Esophagus muscularis mucosa (tissue), 4 donors: ENCODE results near the gene EPHB3. TPM values are rescaled to one million over a fixed set of nuclear protein-coding genes. Genes with fewer than 3 reads are reported as not detected.

Source experiments
- DNase-seq: peaks from one replicate; pipeline ENCODE4 v3.0.0-alpha.2; 2017; ENCODE audit errors: extremely low spot score
- H3K27ac ChIP-seq, 4 donors: fragments of 200-600 bp; sonication (generic); replicated peaks in 1 of 4; 1 replicate in 3 of 4; 2 replicates in 1 of 4; pipeline ENCODE4 v1.5.1; 2016 to 2019; ENCODE audit warnings: mild to moderate bottlenecking in 1 of 4
- H3K27me3 ChIP-seq, 4 donors: fragments of 200-600 bp; sonication (generic); one replicate each; pipeline versions ENCODE4 v1.5.1 to v1.6.0; 2016 to 2019
- H3K36me3 ChIP-seq, 4 donors: fragments of 200-600 bp; sonication (generic); one replicate each; pipeline ENCODE4 v1.5.1; 2016 to 2019
- H3K4me1 ChIP-seq, 4 donors: fragments of 200-600 bp; sonication (generic); one replicate each; pipeline ENCODE4 v1.5.1; 2016 to 2019
- H3K4me3 ChIP-seq, 4 donors: fragments of 200-600 bp; sonication (generic); 1 replicate in 2 of 4; 2 replicates in 2 of 4; pipeline ENCODE4 v1.5.1; 2016 to 2019; ENCODE audit warnings: mild to moderate bottlenecking in 4 of 4, moderate library complexity in 1 of 4
- H3K9me3 ChIP-seq, 4 donors: fragments of 200-600 bp; sonication (generic); 1 replicate in 3 of 4; 2 replicates in 1 of 4; pipeline ENCODE4 v1.5.1; 2016 to 2019
- CTCF ChIP-seq, 3 experiments: fragments of 200-600 bp in 2 of 3; fragments of 450-650 bp in 1 of 3; sonication (generic) in 2 of 3; IDR thresholded peaks; one replicate each; pipeline ENCODE4 v1.5.1; 2017 to 2019; ENCODE audit warnings: antibody characterized with exemption in 3 of 3, mild to moderate bottlenecking in 2 of 3, moderate library complexity in 1 of 3
- EP300 ChIP-seq: sonication (generic); formaldehyde crosslinking; IDR thresholded peaks from one replicate; pipeline ENCODE4 v1.6.1; 2017; ENCODE audit warnings: antibody characterized with exemption
- POLR2A ChIP-seq: fragments of 450-650 bp; IDR thresholded peaks from one replicate; pipeline ENCODE4 v1.6.1; 2017; ENCODE audit warnings: antibody characterized with exemption, moderate library complexity, mild to moderate bottlenecking, low read depth
- POLR2AphosphoS5 ChIP-seq, 2 donors: sonication (generic); formaldehyde crosslinking; IDR thresholded peaks; one replicate each; pipeline ENCODE4 v1.6.1; 2017; ENCODE audit warnings: antibody characterized with exemption in 2 of 2
- WGBS: methylation state at CpG from one replicate; pipeline ENCODE4 v1.1.5; 2018; 5-methylcytosine and 5-hydroxymethylcytosine counted together
- intact Hi-C: fragments of 100-400 bp; cut with DNase I; formaldehyde crosslinking; loops from one replicate; pipeline ENCODE4 v1.15.1; 2023
- total RNA-seq, 4 donors: library from RNA; depleted of rRNA; stranded (reverse); fragments of >200 nt; gene quantifications; one replicate each; pipeline versions ENCODE4 v1.1.0 to v1.2.1, GENCODE V29; 2016

The EPHB3 gene
- total RNA-seq, 4 donors from 2014 or later, result 1.5 to 6.1 (median 3.5) TPM

DNA sequence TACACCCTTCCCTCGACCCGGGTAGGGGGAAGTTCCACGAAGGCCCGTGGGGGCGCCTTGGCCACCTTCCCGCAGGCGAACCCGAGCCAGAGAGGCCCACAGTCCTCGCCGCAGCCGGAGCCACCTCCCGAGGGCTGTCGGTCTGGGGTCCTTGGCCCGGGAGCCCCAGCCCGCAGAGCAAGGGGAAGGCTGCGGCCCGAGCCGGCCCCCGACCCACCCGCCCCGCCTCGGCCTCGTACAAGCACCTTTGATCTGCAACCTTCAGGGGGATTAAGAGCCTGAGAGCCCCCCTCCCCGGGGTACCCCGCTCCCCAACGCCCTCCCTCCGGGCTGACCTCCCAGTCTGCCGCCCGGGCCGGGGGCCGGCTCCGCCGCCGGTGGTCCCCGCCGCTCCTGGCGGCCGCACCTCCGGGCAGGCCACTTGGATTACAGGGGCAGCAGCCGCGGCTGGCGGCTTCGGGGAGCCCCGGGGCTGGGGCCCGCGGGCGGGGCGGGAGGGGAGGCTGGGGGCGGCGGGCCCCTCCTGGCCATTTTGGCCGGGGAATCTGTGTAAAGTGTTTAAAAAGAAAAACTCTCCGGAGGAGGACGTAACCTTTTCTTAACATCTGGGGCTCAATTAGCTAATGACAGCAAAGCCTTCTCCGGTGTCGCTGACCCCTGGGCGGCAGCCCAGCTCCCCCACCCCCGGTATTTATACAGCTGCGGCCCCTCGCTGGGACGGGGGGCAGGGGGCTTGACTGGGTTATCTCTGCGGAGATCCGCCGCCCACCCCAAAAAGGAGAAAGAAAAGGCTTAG, 40.2 kb downstream of the EPHB3 start:
- H3K36me3 ChIP-seq, result no peaks in the 10 kb centered on the region
- TF ChIP-seq POLR2A (no peak), EP300 (no peak), CTCF (IDR thresholded peaks at IDR 0.05) (no peak), POLR2AphosphoS5 (IDR thresholded peaks at IDR 0.05) (no peak)
- intact Hi-C loops, result no loop called here
- no peaks in the 10 kb centered on the region for H3K9me3 ChIP-seq
- peak overlapping the region; percentile 17 to 46 (median 28) for H3K4me3 ChIP-seq
- peaks cover 0 to 52% (median 21%) of the 10 kb centered on the region in 4 donors for H3K27me3 ChIP-seq
- H3K27ac ChIP-seq, result no peak overlapping the region
- no peak for DNase-seq
- H3K4me1 ChIP-seq, result peaks cover 15 to 40% (median 36%) of the 10 kb centered on the region in 4 donors
- WGBS, result 22% methylated on average over 16 of the region's 63 CpGs

- 35% methylated on average over 13 of the region's 14 CpGs for WGBS
- TF ChIP-seq POLR2A, result no peak
- no peak for TF ChIP-seq POLR2AphosphoS5 (IDR thresholded peaks at IDR 0.05)
- no peak for TF ChIP-seq EP300
- TF ChIP-seq CTCF (IDR thresholded peaks at IDR 0.05), result no peak
- intact Hi-C loops, result no loop called here
- peaks cover 15 to 40% (median 36%) of the 10 kb centered on the region in 4 donors for H3K4me1 ChIP-seq
- no peak overlapping the region for H3K27ac ChIP-seq
- no peaks in the 10 kb centered on the region for H3K36me3 ChIP-seq
- no peak for DNase-seq
- peaks cover 0 to 52% (median 21%) of the 10 kb centered on the region in 4 donors for H3K27me3 ChIP-seq
- no peaks in the 10 kb centered on the region for H3K9me3 ChIP-seq
- peak overlapping the region; percentile 17 to 46 (median 28) for H3K4me3 ChIP-seq
Measured at GRCh38 chr3:184602372-184603150, 41.0 kb downstream of the EPHB3 start.

DNA sequence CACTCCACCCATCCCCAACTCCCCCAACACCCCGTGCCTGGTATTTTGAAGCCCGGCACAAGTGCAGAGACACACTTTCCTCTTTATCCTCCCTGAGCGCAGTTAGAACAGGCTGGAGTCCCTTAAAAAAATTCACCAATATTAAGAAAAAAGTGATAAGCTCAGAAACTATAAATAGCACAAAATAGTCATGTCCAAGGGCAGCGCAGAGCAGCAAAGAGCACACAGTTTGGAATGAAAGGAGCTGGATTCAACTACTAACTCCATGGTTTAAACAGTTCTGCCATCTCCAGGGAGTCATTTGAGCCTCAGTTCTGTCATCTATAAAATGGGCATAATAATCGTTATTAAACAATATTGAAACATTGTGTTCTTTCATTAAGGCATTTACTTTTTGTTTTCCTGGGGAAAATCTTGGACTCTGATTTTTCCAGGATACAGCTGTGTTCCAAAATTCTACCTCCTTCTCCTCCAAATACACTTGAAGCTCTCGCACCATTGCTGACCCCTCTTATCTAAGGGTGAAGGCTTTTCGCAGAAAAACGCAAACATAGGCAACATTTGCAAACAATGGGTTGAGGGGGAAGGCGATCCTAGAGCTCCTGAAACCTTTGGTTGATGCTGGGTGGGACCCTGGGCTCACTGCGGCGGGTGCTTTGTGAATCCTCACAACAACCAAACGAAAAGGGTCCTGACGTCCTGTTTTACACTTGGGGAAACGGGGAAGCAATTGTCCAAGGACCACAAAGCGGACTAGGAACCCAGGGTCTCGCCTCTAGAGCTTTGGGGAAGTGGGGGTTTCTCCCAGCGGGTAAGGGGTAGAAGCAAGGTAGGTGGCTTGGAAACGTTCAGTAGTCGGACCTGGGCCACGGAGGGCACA, 41.8 kb downstream of the EPHB3 start:
- WGBS, result 66% methylated on average over 17 of the region's 20 CpGs
- Histone ChIP-seq H3K4me1 (peaks cover 15 to 40% (median 36%) of the 10 kb centered on the region in 4 donors), H3K36me3 (no peaks in the 10 kb centered on the region), H3K27me3 (peaks cover 0 to 52% (median 21%) of the 10 kb centered on the region in 4 donors), H3K9me3 (no peaks in the 10 kb centered on the region), H3K27ac (no peak overlapping the region), H3K4me3 (peak overlapping the region; percentile 49 to 61 (median 50))
- TF ChIP-seq POLR2AphosphoS5 (IDR thresholded peaks at IDR 0.05) (no peak), POLR2A (no peak), EP300 (no peak), CTCF (IDR thresholded peaks at IDR 0.05) (no peak)
- DNase-seq, result no peak
- intact Hi-C loops, result no loop called here

DNA sequence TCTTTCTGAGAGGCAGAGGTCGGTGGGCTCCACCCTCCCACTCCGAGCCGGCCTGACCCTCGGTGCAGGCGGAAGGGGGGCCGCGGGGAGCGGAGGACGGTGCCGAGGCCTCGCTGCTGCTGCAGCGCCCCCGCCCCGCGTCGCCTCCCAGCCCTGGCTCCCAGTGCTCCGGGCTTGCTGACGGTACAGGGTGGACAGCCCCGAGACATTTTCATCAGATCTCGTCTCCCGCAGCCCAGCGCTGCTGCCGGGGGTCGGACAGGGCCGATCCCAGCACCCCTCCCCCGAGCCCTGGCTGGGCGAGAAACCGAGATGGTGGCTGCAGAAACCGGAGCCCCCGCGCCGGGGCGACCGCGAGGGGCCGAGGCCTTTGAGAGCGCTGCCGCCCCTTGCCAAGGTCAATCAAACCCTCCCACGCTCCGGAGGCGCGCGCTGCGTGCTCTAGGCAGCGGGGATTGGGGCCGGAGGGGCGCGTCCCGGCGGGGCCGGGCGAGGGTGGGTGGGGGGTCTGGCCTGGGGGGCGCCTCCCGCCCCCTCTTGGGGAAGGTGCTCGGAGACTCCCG, 42.5 kb downstream of the EPHB3 start:
- TF ChIP-seq CTCF (IDR thresholded peaks at IDR 0.05), result no peak
- TF ChIP-seq POLR2A, result no peak
- no peak for TF ChIP-seq EP300
- no peak for TF ChIP-seq POLR2AphosphoS5 (IDR thresholded peaks at IDR 0.05)
- peaks cover 15 to 40% (median 36%) of the 10 kb centered on the region in 4 donors for H3K4me1 ChIP-seq
- no peaks in the 10 kb centered on the region for H3K36me3 ChIP-seq
- no peaks in the 10 kb centered on the region for H3K9me3 ChIP-seq
- 0% methylated on average over 7 of the region's 56 CpGs for WGBS
- intact Hi-C loops, result no loop called here
- DNase-seq, result no peak
- H3K4me3 ChIP-seq, result peak overlapping the region; percentile 49 to 61 (median 50)
- H3K27me3 ChIP-seq, result peaks cover 0 to 52% (median 21%) of the 10 kb centered on the region in 4 donors
- no peak overlapping the region for H3K27ac ChIP-seq
